SJSA1 (cell line): ENCODE results near the gene TXNRD1. TPM values are rescaled to one million over a fixed set of nuclear protein-coding genes. Genes with fewer than 3 reads are reported as not detected.
A peak's percentile ranks its signal among the peaks of the same experiment; 100 is the strongest.

Experiments used
- DNase-seq, 2 experiments: peaks; one replicate each; pipeline ENCODE4 v3.0.0-alpha.2; 2015 to 2020; ENCODE audit warnings: low spot score in 2 of 2, low read depth in 1 of 2
- H3K27ac ChIP-seq: fragments of 250-450 bp; sonication (Bioruptor Pico); 2 replicates; pipeline ENCODE4 v1.5.1; 2020; ENCODE audit warnings: mild to moderate bottlenecking, moderate library complexity
- H3K27me3 ChIP-seq: fragments of 250-450 bp; sonication (Bioruptor Pico); replicated peaks from 2 replicates; pipeline ENCODE4 v1.5.1; 2020; ENCODE audit warnings: mild to moderate bottlenecking, moderate library complexity
- H3K36me3 ChIP-seq: fragments of 250-450 bp; sonication (Bioruptor Pico); 2 replicates; pipeline ENCODE4 v1.5.1; 2020; ENCODE audit warnings: mild to moderate bottlenecking
- H3K4me1 ChIP-seq: fragments of 250-450 bp; sonication (Bioruptor Pico); replicated peaks from 2 replicates; pipeline ENCODE4 v1.6.1; 2021; ENCODE audit warnings: mild to moderate bottlenecking
- H3K4me3 ChIP-seq: fragments of 250-450 bp; sonication (Bioruptor Pico); 2 replicates; pipeline ENCODE4 v1.5.1; 2020; ENCODE audit warnings: mild to moderate bottlenecking
- H3K9me3 ChIP-seq: fragments of 250-450 bp; sonication (Bioruptor Pico); replicated peaks from 2 replicates; pipeline ENCODE4 v1.5.1; 2020; ENCODE audit warnings: mild to moderate bottlenecking
- total RNA-seq: library from RNA; depleted of rRNA; stranded (reverse); fragments of >200 nt; shearing (Covaris generic); gene quantifications from 2 replicates; pipeline ENCODE4 v1.2.3, GENCODE V29; 2014

Gene TXNRD1
- total RNA-seq, 1 experiment from 2014 or later: 378 TPM

GRCh38 chr12:104299842-104300481, 84.4 kb downstream of the TXNRD1 start:
- H3K4me3 ChIP-seq: no peak overlapping the region
- no peaks in the 10 kb centered on the region for H3K9me3 ChIP-seq
- peak in 1 of 2 experiments; percentile 23 for DNase-seq
- 0 out of 2 replicates have a peak overlapping the region, but pooled peaks have one; percentile 15 for H3K27ac ChIP-seq
- peaks cover 3% of the 10 kb centered on the region; the same call in 1 of the 2 replicates for H3K4me1 ChIP-seq
- H3K27me3 ChIP-seq: no peaks in the 10 kb centered on the region
- peaks cover 88% of the 10 kb centered on the region for H3K36me3 ChIP-seq

- no peak within 1 kb of the TSS for H3K4me3 ChIP-seq
- peaks cover 3% of the 10 kb centered on the region; the same call in 1 of the 2 replicates for H3K4me1 ChIP-seq
- H3K27ac ChIP-seq: no peak within 1 kb of the TSS
- H3K27me3 ChIP-seq: no peaks in the 10 kb centered on the region
- H3K9me3 ChIP-seq: no peaks in the 10 kb centered on the region
- H3K36me3 ChIP-seq: peaks cover 83% of the 10 kb centered on the region
- DNase-seq: no peak
Measured at GRCh38 chr12:104303538-104304151, 88.1 kb downstream of the TXNRD1 start, which contains the start of gene EID3. Gene EID3, plus strand, starts transcription at chr12:104303739. Its CDS starts 196 bp downstream, at chr12:104303935.

GRCh38 chr12:104304261-104305009, 88.9 kb downstream of the TXNRD1 start:
- DNase-seq: no peak
- H3K4me1 ChIP-seq: peaks cover 3% of the 10 kb centered on the region; the same call in 1 of the 2 replicates
- H3K27ac ChIP-seq: no peak overlapping the region
- no peaks in the 10 kb centered on the region for H3K9me3 ChIP-seq
- H3K36me3 ChIP-seq: peaks cover 80% of the 10 kb centered on the region
- H3K4me3 ChIP-seq: no peak overlapping the region
- H3K27me3 ChIP-seq: no peaks in the 10 kb centered on the region

- no peaks in the 10 kb centered on the region for H3K4me1 ChIP-seq
- H3K9me3 ChIP-seq: no peaks in the 10 kb centered on the region
- no peak overlapping the region for H3K4me3 ChIP-seq
- H3K27ac ChIP-seq: no peak overlapping the region
- no peaks in the 10 kb centered on the region for H3K27me3 ChIP-seq
- peaks cover 78% of the 10 kb centered on the region for H3K36me3 ChIP-seq
- no peak for DNase-seq
Measured at GRCh38 chr12:104305349-104305748, 89.8 kb downstream of the TXNRD1 start.

GRCh38 chr12:104306376-104306775, 90.8 kb downstream of the TXNRD1 start:
- Histone ChIP-seq H3K27ac (no peak overlapping the region), H3K27me3 (no peaks in the 10 kb centered on the region), H3K4me3 (no peak overlapping the region), H3K9me3 (no peaks in the 10 kb centered on the region), H3K36me3 (peaks cover 81% of the 10 kb centered on the region), H3K4me1 (no peaks in the 10 kb centered on the region)
- DNase-seq: no peak

- H3K27ac ChIP-seq: no peak overlapping the region
- no peak overlapping the region for H3K4me3 ChIP-seq
- no peak for DNase-seq
- no peaks in the 10 kb centered on the region for H3K9me3 ChIP-seq
- no peaks in the 10 kb centered on the region for H3K27me3 ChIP-seq
- H3K4me1 ChIP-seq: no peaks in the 10 kb centered on the region
- H3K36me3 ChIP-seq: peaks cover 81% of the 10 kb centered on the region
Measured at GRCh38 chr12:104306943-104307654, 91.5 kb downstream of the TXNRD1 start.

- Histone ChIP-seq H3K4me3 (no peak overlapping the region), H3K9me3 (no peaks in the 10 kb centered on the region), H3K27ac (no peak overlapping the region), H3K36me3 (peaks cover 85% of the 10 kb centered on the region), H3K27me3 (no peaks in the 10 kb centered on the region), H3K4me1 (no peaks in the 10 kb centered on the region)
- DNase-seq: no peak
Measured at GRCh38 chr12:104307655-104308000, 92.0 kb downstream of the TXNRD1 start.

GRCh38 chr12:104309446-104309993, 93.9 kb downstream of the TXNRD1 start:
- no peak for DNase-seq
- Histone ChIP-seq H3K27me3 (no peaks in the 10 kb centered on the region), H3K4me3 (no peak overlapping the region), H3K4me1 (no peaks in the 10 kb centered on the region), H3K27ac (no peak overlapping the region), H3K36me3 (peaks cover 85% of the 10 kb centered on the region), H3K9me3 (no peaks in the 10 kb centered on the region)

GRCh38 chr12:104310751-104311633, 95.4 kb downstream of the TXNRD1 start:
- no peak for DNase-seq
- H3K36me3 ChIP-seq: peaks cover 85% of the 10 kb centered on the region
- peaks cover 5% of the 10 kb centered on the region for H3K4me1 ChIP-seq
- H3K9me3 ChIP-seq: no peaks in the 10 kb centered on the region
- no peak overlapping the region for H3K27ac ChIP-seq
- H3K4me3 ChIP-seq: no peak overlapping the region
- H3K27me3 ChIP-seq: no peaks in the 10 kb centered on the region

GRCh38 chr12:104312202-104312601, 96.6 kb downstream of the TXNRD1 start:
- no peak overlapping the region for H3K27ac ChIP-seq
- peaks cover 83% of the 10 kb centered on the region for H3K36me3 ChIP-seq
- H3K27me3 ChIP-seq: no peaks in the 10 kb centered on the region
- no peak overlapping the region for H3K4me3 ChIP-seq
- peaks cover 5% of the 10 kb centered on the region for H3K4me1 ChIP-seq
- DNase-seq: no peak
- H3K9me3 ChIP-seq: no peaks in the 10 kb centered on the region

- no peak for DNase-seq
- Histone ChIP-seq H3K9me3 (no peaks in the 10 kb centered on the region), H3K27me3 (no peaks in the 10 kb centered on the region), H3K27ac (no peak overlapping the region), H3K4me1 (peaks cover 5% of the 10 kb centered on the region), H3K4me3 (no peak overlapping the region), H3K36me3 (peaks cover 83% of the 10 kb centered on the region)
Measured at GRCh38 chr12:104312654-104313053, 97.1 kb downstream of the TXNRD1 start.

- Histone ChIP-seq H3K27me3 (no peaks in the 10 kb centered on the region), H3K4me1 (peaks cover 5% of the 10 kb centered on the region), H3K9me3 (no peaks in the 10 kb centered on the region), H3K36me3 (peaks cover 93% of the 10 kb centered on the region), H3K27ac (no peak overlapping the region), H3K4me3 (no peak overlapping the region)
- no peak for DNase-seq
Measured at GRCh38 chr12:104313568-104314241, 98.1 kb downstream of the TXNRD1 start.
